HG03064 (cell line): Measurements from ENCODE around the gene HOXC10.

Experiments used
- ATAC-seq: cut with Tn5 transposase; IDR thresholded peaks from one replicate; pipeline ENCODE4 v1.9.1; 2021; ENCODE audit warnings: low read depth; ENCODE audit not compliant: unreplicated experiment

Gene HOXC10

DNA sequence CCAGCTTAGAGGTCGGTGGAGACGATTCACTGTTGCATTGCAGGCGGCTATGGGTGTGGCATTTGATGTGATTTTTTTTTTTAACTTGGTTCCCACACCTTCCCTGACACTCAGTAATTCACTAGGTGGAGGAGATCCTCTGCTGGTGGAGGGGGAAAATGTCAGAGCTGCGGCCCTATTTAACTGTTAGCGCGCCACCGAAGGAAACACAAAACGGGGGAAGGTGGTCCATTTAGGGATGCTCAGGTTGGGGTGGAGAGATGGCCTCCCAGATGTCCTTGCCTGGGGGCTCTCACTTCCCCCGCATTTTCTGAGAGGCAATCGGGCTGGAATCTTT, 34.5 kb upstream of the HOXC10 start:
- ATAC-seq: no peak

DNA sequence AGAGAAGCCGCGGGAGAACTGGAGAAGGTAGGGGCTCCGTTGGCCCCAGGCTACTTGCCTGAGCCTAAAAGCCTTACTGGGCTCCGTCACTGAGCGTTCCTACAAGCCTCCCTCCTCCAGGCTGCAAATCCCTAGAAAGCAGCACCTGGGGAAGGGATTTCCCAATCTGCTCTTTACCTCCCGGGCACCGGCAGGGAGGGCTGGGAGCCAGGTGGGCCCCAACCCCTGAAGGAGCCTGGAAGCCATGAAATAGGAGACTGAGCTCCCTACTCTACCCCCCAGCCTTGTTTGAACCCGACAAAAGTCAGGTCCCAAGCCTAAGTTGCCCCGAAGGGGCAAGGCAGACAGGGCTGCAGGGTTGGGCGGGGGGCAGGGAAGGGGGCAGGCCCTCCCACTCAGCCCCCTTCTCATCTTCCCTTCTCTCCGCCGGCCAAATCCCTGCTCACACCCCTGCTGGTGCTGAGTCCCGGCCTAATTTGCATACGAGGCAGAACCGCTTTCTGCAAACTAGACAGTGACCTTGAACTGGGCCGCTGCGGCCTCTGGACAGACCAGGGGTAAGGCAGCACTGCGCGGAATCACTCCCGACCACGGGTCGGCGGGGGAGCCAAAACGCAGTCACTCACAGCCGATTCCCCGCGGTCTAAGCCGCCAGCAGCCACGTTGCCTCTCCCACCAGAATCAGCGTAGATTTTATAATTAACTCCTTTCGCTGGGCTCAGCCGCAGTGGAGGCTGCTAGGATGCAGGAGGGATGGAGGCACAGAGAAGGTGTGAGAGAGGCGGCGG, 34.0 kb upstream of the HOXC10 start:
- ATAC-seq: no peak

DNA sequence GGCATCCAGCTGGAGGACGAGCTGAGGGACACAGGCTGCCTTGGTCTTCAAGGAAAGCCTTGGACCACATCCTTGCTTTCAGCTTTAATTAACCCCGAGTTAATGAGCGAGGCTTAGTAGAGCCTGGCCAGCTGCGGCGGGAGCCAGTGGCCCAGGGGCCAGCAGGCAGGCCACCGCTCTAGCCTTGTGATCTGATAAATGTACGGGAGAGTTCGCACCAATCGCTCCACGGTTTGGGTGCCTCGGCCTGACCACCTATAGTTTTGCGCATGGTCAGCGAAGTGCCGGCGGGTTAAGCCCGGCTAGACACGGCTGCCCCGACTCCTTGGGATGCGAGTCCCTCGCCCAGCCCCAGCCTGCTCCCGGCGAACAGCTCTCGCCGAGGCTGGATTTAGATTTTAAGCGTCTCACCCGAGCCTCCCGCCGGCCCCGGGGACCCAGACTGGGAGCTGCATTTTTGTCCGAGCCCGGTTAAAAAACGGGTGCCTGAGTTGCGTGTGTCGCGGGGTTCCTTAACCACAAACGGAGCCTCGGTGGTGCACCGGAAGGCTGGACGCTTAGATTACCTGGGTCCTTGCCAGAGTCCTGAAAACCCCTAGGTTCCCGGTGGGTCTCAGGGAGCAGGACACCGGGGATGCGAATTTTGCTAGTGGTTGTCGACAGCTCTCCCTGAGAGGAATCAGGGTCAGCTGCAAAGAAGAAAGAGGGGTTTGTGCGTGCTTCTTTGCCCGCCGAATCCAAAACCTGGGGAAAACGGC, 33.2 kb upstream of the HOXC10 start:
- ATAC-seq: no peak

DNA sequence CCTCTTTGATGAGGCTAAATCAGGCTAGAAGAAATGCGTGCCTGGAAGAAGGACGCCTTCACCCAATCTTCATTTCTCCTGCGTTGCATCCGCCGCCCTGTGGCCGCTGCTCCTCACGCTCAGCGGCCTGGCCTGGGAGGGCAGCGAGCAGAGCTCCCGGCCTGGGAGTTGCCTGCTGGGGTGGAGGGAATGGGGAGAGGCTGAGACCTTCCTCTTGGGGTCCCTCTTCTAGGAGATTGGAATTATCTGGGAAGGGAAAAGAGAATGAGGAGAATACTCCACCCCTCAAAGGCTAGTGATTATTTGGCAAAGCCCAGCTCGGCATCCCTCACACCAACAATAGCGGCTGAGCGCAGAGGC, 32.6 kb upstream of the HOXC10 start:
- no peak for ATAC-seq

DNA sequence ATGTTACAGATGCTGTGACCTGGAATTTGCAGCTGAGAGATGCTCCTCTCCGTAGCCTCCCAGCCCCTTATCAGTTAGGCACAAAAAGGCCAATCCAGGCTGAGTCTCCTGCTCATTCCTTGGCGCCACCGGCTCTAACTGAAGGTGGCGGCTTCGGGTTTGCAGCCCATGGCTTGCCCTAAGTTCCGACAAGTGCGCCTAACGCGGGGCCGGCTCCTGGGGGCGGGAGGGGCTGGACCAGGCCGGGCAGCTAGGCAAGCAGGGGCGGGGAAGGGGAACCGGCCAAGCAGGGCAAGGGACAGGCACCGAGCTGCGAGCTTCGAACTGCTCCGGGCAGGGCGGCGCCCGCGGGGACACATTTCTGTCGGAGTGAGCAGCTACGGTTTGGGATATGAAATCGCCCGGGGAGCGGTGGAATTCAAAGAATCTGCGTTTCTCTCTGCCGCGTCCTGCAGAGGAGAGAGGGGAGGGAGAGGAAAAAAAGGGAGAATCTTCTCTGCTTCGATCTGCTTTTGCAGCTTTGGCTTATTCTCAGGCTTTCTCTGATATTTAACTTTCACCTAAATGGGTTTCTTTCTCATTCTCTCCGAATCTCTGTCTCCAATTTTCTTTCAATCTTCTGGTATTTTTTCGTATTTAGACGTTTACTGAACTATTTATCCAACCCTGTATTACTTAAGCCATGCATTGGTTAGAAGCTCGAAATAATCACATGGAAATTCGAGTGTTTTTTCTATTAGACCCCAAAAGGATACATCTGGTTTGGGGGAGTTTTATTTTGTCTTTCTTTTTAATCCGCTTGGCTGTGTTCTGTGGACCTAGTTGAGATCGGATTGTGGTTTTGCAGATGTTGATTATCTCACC, 31.8 kb upstream of the HOXC10 start:
- no peak for ATAC-seq

DNA sequence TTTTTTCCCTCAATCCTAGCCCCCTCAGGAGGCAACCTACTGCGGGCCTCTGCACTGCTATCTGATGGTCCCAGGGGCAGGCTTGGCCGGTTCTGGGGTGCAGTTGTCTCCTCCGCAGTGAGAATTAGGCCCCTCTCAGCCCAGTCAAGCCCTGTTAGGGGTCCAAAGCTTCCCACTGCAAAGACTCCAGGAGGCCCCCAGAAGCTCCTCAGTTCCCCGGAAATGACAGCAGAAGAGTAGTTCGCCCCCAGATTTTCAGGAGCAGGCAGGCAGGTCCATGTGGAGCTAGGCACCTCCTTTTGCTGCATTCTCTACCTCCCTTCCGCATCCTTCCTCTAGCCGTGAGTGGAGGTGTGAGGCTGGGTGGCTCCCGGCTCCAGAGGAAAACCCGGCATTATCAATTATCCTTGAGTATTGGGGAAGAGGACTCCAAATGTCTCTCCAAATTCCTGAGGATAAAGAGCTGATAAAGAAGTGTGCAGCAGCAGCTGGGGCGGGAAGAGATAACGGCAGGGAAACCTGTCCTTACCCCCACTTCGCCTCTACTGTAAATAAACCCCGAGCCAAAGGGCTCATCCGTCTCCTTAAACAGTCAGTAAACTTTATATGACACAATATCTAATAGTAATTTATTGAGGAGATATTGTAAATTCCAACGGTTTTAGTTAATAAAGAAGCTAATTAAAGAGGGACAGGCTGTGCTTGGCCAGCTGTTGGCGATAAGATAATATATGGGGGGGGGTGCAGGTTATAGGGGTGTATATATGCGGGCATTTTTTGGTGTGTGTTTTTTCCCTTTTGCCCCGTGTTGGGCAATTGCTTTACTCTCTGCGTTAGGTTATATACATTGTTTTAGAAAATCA, 30.9 kb upstream of the HOXC10 start:
- no peak for ATAC-seq

DNA sequence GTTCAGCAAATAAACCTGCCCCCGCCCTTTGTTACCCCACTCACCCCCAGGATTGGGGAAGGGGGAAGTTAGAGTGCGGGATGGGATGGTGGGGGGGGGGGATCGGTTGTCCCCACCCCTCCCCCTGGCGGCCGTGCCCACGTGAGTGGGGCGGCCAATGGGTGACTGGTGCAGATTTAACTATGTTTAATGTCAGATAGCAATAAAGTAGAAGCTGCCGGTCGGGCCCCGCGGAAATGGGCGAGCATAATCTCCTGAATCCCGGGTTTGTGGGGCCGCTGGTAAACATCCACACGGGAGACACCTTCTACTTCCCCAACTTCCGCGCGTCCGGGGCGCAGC, 30.3 kb upstream of the HOXC10 start, which contains the start of gene HOXC12:
Gene HOXC12 (plus strand): TSS at position 210 of the 342 bp plus-strand sequence. CDS start 27 bp downstream, at position 237.
- ATAC-seq: no peak

DNA sequence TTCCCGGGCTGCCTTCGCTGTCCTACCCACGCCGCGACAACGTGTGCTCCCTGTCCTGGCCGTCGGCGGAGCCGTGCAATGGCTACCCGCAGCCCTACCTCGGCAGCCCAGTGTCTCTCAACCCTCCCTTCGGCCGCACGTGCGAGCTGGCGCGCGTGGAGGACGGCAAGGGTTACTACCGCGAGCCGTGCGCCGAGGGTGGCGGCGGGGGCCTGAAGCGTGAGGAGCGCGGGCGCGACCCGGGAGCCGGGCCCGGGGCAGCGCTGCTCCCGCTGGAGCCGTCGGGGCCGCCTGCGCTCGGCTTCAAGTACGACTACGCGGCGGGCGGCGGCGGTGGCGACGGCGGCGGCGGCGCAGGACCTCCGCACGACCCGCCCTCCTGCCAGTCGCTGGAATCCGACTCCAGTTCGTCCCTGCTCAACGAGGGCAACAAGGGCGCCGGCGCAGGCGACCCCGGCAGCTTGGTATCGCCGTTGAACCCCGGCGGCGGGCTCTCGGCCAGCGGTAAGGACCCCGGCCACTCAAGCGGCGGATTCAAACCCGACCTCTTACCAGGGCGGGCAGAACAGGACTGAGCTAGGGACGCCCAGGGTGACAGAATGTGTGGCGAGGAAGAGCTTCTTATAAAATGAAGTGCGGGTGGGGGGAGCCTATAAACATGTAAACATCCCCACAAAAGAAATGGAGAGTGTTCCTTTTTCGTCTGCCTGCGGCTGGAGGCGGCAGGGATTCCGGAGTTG, 29.7 kb upstream of the HOXC10 start:
- no peak for ATAC-seq

DNA sequence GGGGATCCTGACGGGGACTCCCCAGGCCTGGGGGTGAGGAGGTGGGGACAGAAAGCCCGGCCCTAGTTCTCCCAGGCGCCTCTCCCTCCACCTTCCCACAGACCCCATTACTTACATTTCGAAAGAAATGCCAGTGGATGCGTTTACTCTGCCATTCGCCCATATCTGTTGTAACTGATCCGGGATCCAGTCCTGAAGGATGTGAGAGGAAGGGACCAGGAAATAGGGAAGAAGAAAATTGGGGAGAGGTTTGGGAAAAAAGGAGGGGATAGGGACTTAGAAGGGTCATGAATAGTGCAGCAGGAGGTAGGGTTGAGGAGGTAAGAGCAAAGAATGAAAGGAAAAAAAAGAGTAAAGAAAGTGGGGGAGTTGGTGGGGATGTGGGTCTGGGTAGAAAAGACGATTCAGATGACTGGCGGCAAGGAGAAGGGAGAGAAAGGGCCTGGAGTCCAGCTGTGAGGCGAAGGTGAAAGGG, 29.1 kb upstream of the HOXC10 start:
- no peak for ATAC-seq

DNA sequence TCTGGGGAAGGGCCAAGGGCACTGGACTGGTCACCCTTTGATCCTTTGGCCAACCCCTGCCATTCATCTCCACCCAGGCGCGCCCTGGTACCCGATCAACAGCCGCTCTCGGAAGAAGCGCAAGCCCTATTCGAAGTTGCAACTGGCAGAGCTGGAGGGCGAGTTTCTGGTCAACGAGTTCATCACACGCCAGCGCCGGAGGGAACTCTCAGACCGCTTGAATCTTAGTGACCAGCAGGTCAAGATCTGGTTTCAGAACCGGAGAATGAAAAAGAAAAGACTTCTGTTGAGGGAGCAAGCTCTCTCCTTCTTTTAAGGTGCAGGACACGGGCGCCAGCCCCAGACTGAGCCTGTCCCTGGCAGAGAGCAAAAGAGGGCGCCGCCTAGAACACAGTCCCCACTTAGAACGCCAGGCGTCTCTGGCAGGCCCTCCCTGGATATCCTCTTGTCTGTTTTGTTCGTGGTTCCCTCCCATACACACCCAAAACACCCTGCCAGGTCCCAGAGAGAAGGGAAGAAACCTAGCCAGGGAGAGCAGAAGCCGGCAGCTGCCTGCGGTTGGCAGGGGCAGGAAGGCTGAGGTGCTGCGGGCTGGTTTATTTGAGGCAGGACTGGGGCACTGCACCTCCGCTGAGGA, 28.6 kb upstream of the HOXC10 start:
- no peak for ATAC-seq

DNA sequence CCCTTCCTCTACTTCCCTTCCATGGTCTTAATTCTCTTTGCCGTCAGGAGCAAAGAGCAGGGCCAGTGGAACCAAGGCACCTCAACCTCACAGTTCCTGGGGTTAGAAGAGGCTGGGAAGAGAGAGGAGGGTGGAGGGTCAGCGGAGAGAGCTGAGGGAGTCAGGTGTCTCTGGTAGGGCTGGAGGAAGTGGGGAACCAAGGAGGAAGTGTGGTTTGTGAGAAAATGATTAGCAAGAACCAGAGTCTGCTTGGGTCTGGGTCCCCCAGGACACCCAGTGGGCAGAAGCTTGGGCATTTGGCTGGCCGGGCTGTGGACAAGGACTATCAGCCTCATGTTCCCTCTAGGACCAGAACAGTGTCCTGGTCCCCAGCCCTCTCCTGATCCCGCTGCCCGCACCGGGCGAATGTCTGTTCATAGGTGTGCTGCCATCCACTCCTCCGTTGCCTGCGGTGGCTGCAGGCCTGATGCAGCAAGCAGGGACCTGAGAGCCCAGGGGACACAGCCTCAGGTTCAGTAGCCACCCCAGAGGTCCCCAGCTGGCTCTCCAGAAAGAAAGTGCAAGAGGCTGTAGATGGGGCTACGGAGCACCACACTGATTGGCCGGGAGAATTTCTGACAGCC, 27.9 kb upstream of the HOXC10 start:
- ATAC-seq: no peak

DNA sequence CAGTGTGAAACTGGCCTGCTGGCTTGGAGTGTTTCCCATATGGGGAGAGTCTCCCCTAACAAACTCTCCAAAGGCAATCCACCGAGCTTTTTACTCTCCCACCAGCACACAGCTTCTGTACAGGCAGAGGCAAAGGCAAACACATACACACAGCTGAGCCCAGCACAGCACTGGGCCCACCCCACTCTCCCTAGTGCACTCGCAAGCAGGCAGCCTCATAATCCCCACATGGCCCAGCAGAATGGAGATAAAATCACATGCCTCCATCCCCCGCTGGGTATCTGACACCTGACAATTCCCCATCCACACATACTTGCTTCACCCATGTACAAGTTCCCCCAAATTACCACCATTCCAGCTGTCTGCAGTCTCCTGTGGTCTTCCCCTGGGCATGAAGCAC, 26.8 kb upstream of the HOXC10 start:
- no peak for ATAC-seq

DNA sequence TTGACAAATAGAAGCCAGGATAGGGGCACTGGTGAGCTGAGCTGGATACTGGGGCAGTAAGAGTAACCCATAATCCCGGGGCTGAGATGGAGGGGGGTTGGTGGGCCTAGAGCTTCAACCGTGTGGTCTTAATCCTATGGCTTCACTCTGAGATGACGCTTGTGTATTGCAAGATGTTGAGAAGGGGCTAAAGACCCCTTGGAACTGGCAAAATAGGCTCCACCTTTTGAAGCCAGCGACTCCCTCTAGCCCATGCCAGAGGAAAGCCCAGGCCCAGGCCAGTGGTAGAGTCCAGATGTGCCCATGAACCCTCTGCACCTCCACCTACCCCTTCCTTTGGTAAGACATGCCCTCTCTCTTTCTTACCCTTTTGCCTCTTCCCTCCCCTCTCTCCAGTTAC, 25.6 kb upstream of the HOXC10 start:
- no peak for ATAC-seq

DNA sequence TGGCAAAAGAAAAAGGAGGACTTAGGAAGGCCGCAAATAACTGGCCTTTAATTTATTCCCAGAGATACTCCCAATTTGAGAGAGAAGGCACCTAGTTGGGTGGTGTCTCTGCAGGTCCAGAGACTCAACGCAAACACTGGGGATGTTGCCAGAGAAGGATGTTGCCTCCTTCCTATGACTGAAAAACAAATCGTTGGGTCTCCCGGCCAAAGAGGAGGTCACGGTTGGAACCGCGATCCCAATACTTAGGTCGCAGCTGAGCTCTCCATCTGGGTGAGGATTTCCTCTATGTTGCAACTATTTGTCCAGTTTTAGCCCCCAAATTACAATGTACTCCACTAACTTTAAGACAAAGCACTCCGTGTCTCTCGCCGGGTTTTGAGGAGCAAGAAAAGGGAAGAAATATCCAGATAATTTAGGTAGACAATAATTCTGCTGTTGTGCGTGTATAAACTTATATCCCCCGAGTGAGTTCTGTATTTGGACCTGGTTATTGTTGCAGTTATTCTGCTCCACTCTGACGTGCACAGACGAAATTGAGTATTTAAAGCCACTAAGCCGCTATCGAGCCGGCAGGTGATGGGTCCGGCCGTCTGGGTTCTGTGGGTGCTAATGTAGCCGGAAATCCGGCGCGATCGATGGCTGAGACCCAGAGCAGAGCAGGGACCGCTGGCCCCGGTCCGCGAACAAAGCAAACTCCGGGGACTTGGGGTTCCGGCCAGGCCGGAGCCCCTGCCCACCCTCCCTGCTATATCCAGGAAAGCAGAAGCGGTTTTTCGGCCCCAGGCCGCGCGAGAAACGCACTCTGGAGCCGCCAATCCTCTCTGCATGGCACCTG, 24.5 kb upstream of the HOXC10 start:
- ATAC-seq: no peak

DNA sequence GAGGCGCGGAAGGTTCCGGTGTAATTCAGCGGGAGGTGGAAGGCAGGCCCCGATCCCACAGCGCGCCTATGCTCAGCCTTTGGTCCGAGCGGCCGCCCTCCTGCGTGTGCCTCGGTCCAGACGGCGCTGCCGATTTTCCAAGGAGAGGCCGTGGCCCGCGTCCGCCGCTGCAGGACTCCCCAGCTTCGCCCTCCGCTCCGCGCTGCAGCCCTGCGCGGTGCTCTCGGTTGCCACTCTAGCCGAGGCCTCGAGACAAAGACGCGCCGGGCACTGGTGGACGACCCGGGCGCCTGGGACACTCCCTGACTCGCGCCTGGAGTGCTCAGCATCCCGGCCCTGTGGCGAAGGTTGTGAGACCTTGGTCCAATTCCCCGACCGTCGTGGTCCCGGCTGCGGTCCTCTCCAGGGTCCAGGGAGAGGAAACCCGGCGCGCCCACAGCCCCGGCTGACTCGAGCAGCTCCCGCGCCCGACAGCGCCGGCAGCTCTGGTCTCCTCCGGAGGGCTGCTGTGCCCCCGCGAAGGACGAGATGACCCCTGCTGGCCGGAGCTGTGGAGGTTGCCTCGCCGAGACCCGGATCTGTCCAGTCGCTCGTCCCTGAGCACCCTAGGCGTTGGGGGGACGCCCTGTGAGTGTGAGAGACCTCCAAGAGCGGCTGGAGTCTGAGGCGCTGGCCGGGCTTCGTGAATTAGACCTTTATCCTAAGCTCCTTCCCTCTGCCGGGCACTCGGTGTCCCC, 23.8 kb upstream of the HOXC10 start:
- no peak for ATAC-seq

DNA sequence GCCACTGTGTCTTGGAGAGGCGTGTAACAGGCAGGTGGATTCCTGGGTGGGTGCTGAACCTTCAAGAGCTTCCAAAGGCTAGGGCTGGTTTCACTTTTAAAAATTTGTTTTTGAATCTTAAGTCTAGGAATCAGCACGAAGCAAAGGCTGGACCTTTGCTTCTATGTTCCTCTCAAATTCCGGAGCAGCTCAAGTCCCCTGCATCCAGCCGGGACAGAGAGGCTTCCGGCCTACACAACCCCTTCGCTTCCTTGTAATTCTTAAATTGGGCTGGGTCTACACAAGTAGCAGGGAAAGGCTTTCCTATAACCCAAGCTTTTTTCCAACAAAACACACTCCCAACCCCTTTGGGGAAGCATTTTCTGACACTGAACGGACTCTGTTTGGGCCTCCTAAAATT, 21.9 kb upstream of the HOXC10 start:
- no peak for ATAC-seq
